ENCODE results near the gene PLEKHG4B. TPM values are rescaled to one million over a fixed set of nuclear protein-coding genes. Genes with fewer than 3 reads are reported as not detected.

The PLEKHG4B gene
- total RNA-seq, 1 donor = under 0.01 TPM

DNA sequence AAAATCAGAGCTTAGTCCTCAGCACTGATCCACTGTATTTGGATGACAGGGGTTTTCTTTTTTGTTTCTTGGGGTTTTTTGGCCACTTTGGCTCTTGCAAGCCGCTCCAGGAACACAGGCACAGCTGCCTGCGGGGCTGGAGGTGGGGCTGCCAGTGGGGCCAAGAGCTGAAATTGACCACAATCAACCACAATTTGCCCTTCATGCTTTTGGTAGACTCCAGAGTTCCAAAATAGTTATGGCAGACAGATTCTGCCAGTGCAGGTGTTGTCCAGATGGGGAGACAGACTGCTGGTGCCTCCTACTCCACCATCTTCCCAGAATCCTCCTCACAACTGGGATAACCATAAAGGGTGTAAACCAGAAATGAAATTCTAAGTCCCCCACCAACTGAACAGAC lies 36.5 kb downstream of the PLEKHG4B start:
- H3K4me3 ChIP-seq (ENCODE audit: low read length) = no peak overlapping the region
- no peaks in the 10 kb centered on the region for H3K4me1 ChIP-seq (ENCODE audit: insufficient read depth, low read length)
- H3K9me3 ChIP-seq (ENCODE audit: low read depth, low read length) = no peaks in the 10 kb centered on the region
- H3K27me3 ChIP-seq (ENCODE audit: insufficient read depth, low read length) = no peaks in the 10 kb centered on the region

DNA sequence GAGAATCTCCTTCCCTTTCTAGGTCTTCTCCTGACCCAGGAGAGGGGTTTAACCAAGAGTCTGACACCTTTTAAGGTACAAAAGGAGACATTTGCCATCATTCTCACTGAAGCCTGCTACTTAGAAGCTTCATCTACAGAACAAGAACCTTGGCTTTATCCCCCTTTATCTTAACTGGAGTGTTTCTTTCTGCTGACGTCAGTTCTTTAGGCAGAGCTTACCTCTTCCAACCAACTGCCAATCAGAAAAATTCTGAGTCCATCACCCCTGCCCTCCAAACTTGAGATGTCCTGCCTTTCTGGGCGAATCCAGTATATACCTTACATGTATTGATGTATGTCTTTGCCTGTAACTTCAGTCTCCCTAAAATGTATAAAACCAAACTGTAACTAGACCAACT lies 37.2 kb downstream of the PLEKHG4B start:
- Histone ChIP-seq H3K27me3 (ENCODE audit: insufficient read depth, low read length) (no peaks in the 10 kb centered on the region), H3K4me3 (ENCODE audit: low read length) (no peak overlapping the region), H3K9me3 (ENCODE audit: low read depth, low read length) (no peaks in the 10 kb centered on the region), H3K4me1 (ENCODE audit: insufficient read depth, low read length) (no peaks in the 10 kb centered on the region)

DNA sequence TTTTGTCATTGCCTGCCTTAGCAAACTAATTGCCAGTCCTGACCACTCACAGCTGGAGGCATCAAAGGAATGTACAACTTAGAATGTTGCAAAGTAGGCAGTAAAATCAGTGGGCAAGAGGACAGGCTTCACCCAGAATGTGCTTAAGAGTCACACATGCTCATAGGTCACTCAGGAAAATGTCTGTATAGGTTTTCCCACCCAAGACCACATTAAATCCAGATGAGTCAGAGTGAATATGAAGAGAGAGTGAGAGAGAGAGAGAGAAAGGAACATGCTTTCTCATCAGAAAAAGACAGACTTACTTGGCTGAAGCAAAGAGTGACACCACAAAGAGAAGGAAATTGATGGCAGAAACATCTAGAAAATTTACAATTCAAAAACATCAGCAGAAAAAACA lies 37.9 kb downstream of the PLEKHG4B start:
- Histone ChIP-seq H3K4me3 (ENCODE audit: low read length) (no peak overlapping the region), H3K27me3 (ENCODE audit: insufficient read depth, low read length) (no peaks in the 10 kb centered on the region), H3K4me1 (ENCODE audit: insufficient read depth, low read length) (no peaks in the 10 kb centered on the region), H3K9me3 (ENCODE audit: low read depth, low read length) (no peaks in the 10 kb centered on the region)

GRCh38 chr5:130601-131131 lies 38.7 kb downstream of the PLEKHG4B start:
- Histone ChIP-seq H3K4me3 (ENCODE audit: low read length) (no peak overlapping the region), H3K4me1 (ENCODE audit: insufficient read depth, low read length) (no peaks in the 10 kb centered on the region), H3K9me3 (ENCODE audit: low read depth, low read length) (no peaks in the 10 kb centered on the region), H3K27me3 (ENCODE audit: insufficient read depth, low read length) (no peaks in the 10 kb centered on the region)

DNA sequence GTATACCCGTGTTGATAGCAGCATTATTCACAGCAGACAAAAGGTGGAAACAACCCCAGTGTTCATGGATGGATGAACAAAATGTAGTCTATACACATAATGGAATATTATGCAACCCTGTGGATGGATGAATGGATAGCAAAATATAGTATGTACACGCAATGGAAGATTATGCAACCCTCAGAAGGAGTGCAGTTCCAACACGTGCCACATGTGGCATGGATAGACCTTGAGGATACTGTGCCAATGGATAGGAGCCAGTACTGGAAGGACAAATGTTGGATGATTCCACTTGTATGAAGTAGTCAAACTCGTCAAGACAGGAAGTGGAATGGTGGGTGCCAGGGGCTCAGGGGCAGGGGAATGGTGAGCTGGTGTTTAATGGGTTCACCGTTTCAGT lies 44.9 kb downstream of the PLEKHG4B start:
- Histone ChIP-seq H3K4me1 (ENCODE audit: insufficient read depth, low read length) (no peaks in the 10 kb centered on the region), H3K9me3 (ENCODE audit: low read depth, low read length) (no peaks in the 10 kb centered on the region), H3K4me3 (ENCODE audit: low read length) (no peak overlapping the region), H3K27me3 (ENCODE audit: insufficient read depth, low read length) (no peaks in the 10 kb centered on the region)

DNA sequence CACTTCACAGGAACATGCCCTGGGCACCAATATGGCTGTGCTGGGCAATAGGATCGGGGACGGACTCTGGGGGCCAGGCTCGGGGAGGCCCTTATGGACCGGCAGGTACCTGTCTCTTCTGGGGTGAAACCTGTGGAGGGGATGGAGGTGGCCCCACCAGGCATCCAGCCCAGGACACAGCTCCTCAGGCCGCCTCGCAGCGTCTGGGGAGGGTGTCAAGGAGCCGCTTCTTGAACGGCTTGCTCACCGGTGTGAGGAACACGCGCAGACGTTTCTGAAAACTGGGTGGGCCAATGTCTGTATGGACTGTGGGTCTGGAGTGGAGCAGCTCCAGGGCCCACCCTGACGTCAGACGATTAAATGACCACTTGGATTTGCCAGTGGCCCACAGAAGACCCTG lies 45.8 kb downstream of the PLEKHG4B start:
- H3K27me3 ChIP-seq (ENCODE audit: insufficient read depth, low read length) = no peaks in the 10 kb centered on the region
- H3K4me3 ChIP-seq (ENCODE audit: low read length) = no peak overlapping the region
- H3K9me3 ChIP-seq (ENCODE audit: low read depth, low read length) = no peaks in the 10 kb centered on the region
- H3K4me1 ChIP-seq (ENCODE audit: insufficient read depth, low read length) = no peaks in the 10 kb centered on the region

GRCh38 chr5:138936-139335 lies 47.0 kb downstream of the PLEKHG4B start:
- Histone ChIP-seq H3K4me3 (ENCODE audit: low read length) (no peak overlapping the region), H3K4me1 (ENCODE audit: insufficient read depth, low read length) (no peaks in the 10 kb centered on the region), H3K9me3 (ENCODE audit: low read depth, low read length) (no peaks in the 10 kb centered on the region), H3K27me3 (ENCODE audit: insufficient read depth, low read length) (no peaks in the 10 kb centered on the region)

- Histone ChIP-seq H3K4me3 (ENCODE audit: low read length) (no peak overlapping the region), H3K4me1 (ENCODE audit: insufficient read depth, low read length) (no peaks in the 10 kb centered on the region), H3K27me3 (ENCODE audit: insufficient read depth, low read length) (no peaks in the 10 kb centered on the region), H3K9me3 (ENCODE audit: low read depth, low read length) (no peaks in the 10 kb centered on the region)
Measured at GRCh38 chr5:139579-140442, 47.8 kb downstream of the PLEKHG4B start.

GRCh38 chr5:140443-140829 lies 48.5 kb downstream of the PLEKHG4B start:
- Histone ChIP-seq H3K4me1 (ENCODE audit: insufficient read depth, low read length) (no peaks in the 10 kb centered on the region), H3K27me3 (ENCODE audit: insufficient read depth, low read length) (no peaks in the 10 kb centered on the region), H3K4me3 (ENCODE audit: low read length) (no peak overlapping the region), H3K9me3 (ENCODE audit: low read depth, low read length) (no peaks in the 10 kb centered on the region)

GRCh38 chr5:141211-141610 lies 49.2 kb downstream of the PLEKHG4B start:
- H3K4me1 ChIP-seq (ENCODE audit: insufficient read depth, low read length) = no peaks in the 10 kb centered on the region
- no peaks in the 10 kb centered on the region for H3K27me3 ChIP-seq (ENCODE audit: insufficient read depth, low read length)
- H3K9me3 ChIP-seq (ENCODE audit: low read depth, low read length) = no peaks in the 10 kb centered on the region
- H3K4me3 ChIP-seq (ENCODE audit: low read length) = no peak overlapping the region

DNA sequence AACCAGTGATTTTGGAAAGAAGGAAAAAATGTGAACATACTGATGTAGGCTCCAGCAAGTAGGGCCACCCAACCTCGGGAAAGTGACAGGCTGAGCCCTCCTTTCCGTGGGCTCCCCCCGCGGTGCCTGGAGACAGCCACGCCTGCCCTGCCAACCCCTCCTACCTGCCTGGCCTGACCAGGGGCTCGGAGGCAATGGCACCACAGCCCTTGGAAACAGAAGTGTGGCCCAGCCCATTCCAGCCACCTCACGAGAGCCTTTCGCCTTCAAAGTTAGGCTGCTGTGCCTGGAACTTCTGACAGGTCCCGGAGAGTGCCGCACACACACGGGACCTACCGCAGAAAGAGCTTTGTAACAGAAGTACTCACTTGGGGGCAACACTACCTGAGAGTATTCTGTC lies 49.8 kb downstream of the PLEKHG4B start:
- H3K4me1 ChIP-seq (ENCODE audit: insufficient read depth, low read length) = no peaks in the 10 kb centered on the region
- H3K27me3 ChIP-seq (ENCODE audit: insufficient read depth, low read length) = no peaks in the 10 kb centered on the region
- H3K9me3 ChIP-seq (ENCODE audit: low read depth, low read length) = no peaks in the 10 kb centered on the region
- H3K4me3 ChIP-seq (ENCODE audit: low read length) = no peak overlapping the region

DNA sequence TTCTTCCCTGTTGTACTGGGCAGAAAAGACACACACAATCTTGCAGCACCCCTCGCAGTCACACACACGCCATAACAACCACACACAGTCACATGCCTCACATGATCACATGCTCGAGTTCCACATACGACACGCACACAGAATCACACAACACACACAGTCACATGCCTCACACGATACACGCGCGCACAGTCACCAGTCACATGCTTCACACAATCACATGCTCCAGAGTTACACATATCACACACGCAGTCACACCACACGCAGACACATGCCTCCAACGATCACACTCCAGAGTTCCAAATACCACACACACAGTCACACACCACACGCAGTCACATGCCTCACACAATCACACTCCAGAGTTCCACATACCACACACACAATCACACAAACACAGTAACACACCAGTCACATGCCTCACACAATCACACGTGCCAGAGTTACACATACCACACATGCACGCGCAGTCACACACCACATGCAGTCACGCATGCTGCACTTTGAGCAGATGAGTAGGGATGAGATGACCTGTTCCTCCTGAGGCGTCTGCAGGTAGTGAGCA lies 50.4 kb downstream of the PLEKHG4B start:
- Histone ChIP-seq H3K9me3 (ENCODE audit: low read depth, low read length) (peaks cover 3% of the 10 kb centered on the region), H3K4me1 (ENCODE audit: insufficient read depth, low read length) (no peaks in the 10 kb centered on the region), H3K4me3 (ENCODE audit: low read length) (no peak overlapping the region), H3K27me3 (ENCODE audit: insufficient read depth, low read length) (no peaks in the 10 kb centered on the region)

DNA sequence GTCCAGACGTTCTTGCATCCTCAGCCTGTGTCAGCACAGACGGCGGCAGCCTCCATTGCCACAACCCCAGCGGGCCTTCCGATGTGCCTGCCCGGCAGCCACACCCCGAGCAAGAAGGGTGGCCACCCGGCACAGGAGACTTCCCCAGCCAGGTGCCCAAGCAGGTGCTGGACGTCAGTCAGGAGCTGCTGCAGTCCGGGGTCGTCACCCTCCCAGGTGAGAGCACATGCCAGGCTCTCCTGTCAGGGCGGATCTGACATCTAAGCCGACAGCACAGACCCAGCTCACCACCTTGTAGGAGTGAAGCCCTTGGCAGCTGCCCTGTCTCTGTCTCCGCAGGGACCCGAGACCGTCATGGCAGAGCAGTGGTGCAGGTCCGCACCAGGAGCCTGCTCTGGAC lies 51.1 kb downstream of the PLEKHG4B start:
- Histone ChIP-seq H3K4me3 (ENCODE audit: low read length) (no peak overlapping the region), H3K9me3 (ENCODE audit: low read depth, low read length) (peaks cover 11% of the 10 kb centered on the region), H3K4me1 (ENCODE audit: insufficient read depth, low read length) (no peaks in the 10 kb centered on the region), H3K27me3 (ENCODE audit: insufficient read depth, low read length) (no peaks in the 10 kb centered on the region)

- Histone ChIP-seq H3K4me3 (ENCODE audit: low read length) (no peak overlapping the region), H3K9me3 (ENCODE audit: low read depth, low read length) (peaks cover 20% of the 10 kb centered on the region), H3K4me1 (ENCODE audit: insufficient read depth, low read length) (no peaks in the 10 kb centered on the region), H3K27me3 (ENCODE audit: insufficient read depth, low read length) (no peaks in the 10 kb centered on the region)
Measured at GRCh38 chr5:144941-145340, 53.0 kb downstream of the PLEKHG4B start.

DNA sequence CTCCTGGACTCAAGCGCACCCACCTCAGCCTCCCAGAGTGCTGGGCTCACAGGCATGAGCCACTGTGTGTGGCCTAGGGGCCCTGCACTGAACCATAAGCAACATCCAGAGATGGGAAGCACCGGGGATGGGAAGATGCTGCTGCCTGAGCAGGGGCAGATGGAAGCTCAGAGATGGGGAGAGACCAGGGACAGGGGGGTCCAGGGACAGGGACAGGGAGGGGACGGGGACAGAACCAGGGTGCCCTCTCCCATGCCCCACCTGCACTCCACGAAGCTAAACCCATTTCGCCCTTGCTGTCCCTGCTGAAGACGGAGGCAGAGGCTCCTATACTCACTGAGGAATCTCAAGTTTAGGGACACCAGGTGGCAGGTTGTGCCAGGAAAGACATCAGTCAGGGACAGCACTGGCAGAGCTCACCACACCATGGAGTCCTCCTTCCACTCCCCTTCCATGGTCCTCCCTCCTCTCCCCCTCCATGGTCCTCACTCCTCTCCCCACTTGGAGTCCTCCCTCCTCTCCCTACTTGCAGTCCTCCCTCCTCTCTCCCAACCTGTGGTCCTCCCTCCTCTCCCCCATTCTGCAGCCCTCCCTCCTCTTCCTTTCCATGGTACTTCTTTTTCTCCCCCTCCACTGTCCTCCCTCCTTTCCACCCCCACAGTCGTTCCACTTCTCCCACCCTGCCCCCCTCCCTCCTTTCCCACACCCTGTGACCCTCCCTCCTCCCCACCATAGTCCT lies 53.8 kb downstream of the PLEKHG4B start:
- Histone ChIP-seq H3K27me3 (ENCODE audit: insufficient read depth, low read length) (no peaks in the 10 kb centered on the region), H3K9me3 (ENCODE audit: low read depth, low read length) (peaks cover 20% of the 10 kb centered on the region), H3K4me3 (ENCODE audit: low read length) (no peak overlapping the region)

More for the DNA sequence above, 53.8 kb downstream of the PLEKHG4B start:
- no peaks in the 10 kb centered on the region for H3K4me1 ChIP-seq (ENCODE audit: insufficient read depth, low read length)
